BE2C (cell line): ENCODE data around the gene GALNT4.

ENCODE experiments used
- DNase-seq: peaks from one replicate; pipeline ENCODE4 v3.0.0-alpha.2; 2020
- H3K27me3 ChIP-seq: fragments of 250-450 bp; sonication (Bioruptor Pico); 2 replicates; pipeline ENCODE4 v1.5.1; 2020; ENCODE audit warnings: mild to moderate bottlenecking
- H3K36me3 ChIP-seq: fragments of 250-450 bp; sonication (Bioruptor Pico); 2 replicates; pipeline ENCODE4 v1.5.1; 2020; ENCODE audit warnings: mild to moderate bottlenecking
- H3K4me1 ChIP-seq: fragments of 250-450 bp; sonication (Bioruptor Pico); 2 replicates; pipeline ENCODE4 v1.5.1; 2020
- H3K4me3 ChIP-seq: 2 replicates; pipeline ENCODE4 v1.5.1; 2011; ENCODE audit warnings: low read depth, low read length
- H3K9me3 ChIP-seq: fragments of 250-450 bp; sonication (Bioruptor Pico); 2 replicates; pipeline ENCODE4 v1.5.1; 2020
- TF ChIP-seq, protein P1 (sequence below): IDR thresholded peaks from 2 replicates; pipeline ENCODE4 v1.5.1; 2012; ENCODE audit warnings: mild to moderate bottlenecking, low read depth, low read length

The GALNT4 gene

GRCh38 chr12:89479982-89480381, 44.6 kb downstream of the GALNT4 start:
- H3K9me3 ChIP-seq = no peaks in the 10 kb centered on the region
- no peaks in the 10 kb centered on the region for H3K36me3 ChIP-seq
- no peak overlapping the region for H3K4me3 ChIP-seq
- H3K27me3 ChIP-seq = no peaks in the 10 kb centered on the region
- no peak for DNase-seq
- no peaks in the 10 kb centered on the region for H3K4me1 ChIP-seq
- TF ChIP-seq, protein P1, sequence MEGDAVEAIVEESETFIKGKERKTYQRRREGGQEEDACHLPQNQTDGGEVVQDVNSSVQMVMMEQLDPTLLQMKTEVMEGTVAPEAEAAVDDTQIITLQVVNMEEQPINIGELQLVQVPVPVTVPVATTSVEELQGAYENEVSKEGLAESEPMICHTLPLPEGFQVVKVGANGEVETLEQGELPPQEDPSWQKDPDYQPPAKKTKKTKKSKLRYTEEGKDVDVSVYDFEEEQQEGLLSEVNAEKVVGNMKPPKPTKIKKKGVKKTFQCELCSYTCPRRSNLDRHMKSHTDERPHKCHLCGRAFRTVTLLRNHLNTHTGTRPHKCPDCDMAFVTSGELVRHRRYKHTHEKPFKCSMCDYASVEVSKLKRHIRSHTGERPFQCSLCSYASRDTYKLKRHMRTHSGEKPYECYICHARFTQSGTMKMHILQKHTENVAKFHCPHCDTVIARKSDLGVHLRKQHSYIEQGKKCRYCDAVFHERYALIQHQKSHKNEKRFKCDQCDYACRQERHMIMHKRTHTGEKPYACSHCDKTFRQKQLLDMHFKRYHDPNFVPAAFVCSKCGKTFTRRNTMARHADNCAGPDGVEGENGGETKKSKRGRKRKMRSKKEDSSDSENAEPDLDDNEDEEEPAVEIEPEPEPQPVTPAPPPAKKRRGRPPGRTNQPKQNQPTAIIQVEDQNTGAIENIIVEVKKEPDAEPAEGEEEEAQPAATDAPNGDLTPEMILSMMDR = no peak

- no peak for DNase-seq
- H3K36me3 ChIP-seq = no peaks in the 10 kb centered on the region
- H3K4me1 ChIP-seq = no peaks in the 10 kb centered on the region
- TF ChIP-seq, protein P1 = no peak
- no peak overlapping the region for H3K4me3 ChIP-seq
- no peaks in the 10 kb centered on the region for H3K27me3 ChIP-seq
- H3K9me3 ChIP-seq = no peaks in the 10 kb centered on the region
These were observed 46.8 kb downstream of the GALNT4 start for GRCh38 chr12:89477633-89478279.

GRCh38 chr12:89476904-89477595, 47.5 kb downstream of the GALNT4 start:
- H3K9me3 ChIP-seq = no peaks in the 10 kb centered on the region
- no peak for DNase-seq
- TF ChIP-seq, protein P1 = no peak
- H3K27me3 ChIP-seq = no peaks in the 10 kb centered on the region
- no peaks in the 10 kb centered on the region for H3K36me3 ChIP-seq
- H3K4me1 ChIP-seq = no peaks in the 10 kb centered on the region
- H3K4me3 ChIP-seq = no peak overlapping the region

DNA sequence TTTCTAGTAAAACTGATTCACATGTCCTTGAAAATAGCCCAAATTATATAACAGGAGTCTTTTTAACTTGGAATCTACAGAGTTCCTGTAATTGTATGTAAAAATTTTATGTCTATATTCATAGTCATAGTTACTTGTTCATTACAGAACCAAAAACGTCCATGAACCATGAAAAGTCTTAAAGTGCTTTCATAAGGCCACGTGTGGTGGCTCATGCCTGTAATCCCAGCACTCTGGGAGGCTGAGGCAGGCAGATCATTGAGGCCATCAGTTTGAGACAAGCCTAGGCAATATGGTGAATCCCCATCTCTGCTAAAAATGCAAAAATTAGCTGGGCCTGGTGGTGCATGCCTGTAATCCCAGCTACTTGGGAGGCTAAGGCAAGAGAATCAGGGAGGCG, 48.4 kb downstream of the GALNT4 start:
- no peaks in the 10 kb centered on the region for H3K9me3 ChIP-seq
- DNase-seq = no peak
- H3K27me3 ChIP-seq = no peaks in the 10 kb centered on the region
- TF ChIP-seq, protein P1 = no peak
- no peaks in the 10 kb centered on the region for H3K36me3 ChIP-seq
- no peak overlapping the region for H3K4me3 ChIP-seq
- H3K4me1 ChIP-seq = no peaks in the 10 kb centered on the region

GRCh38 chr12:89475203-89475990, 49.2 kb downstream of the GALNT4 start:
- Histone ChIP-seq H3K36me3 (no peaks in the 10 kb centered on the region), H3K9me3 (no peaks in the 10 kb centered on the region), H3K27me3 (no peaks in the 10 kb centered on the region), H3K4me3 (no peak overlapping the region), H3K4me1 (no peaks in the 10 kb centered on the region)
- no peak for DNase-seq
- TF ChIP-seq, protein P1 = no peak
